T-helper 9 cell (primary cell): ENCODE measurements around the gene SPSB3.
A peak's percentile ranks its signal among the peaks of the same experiment; 100 is the strongest.

Source experiments
- DNase-seq: peaks from one replicate; pipeline ENCODE4 v3.0.0-alpha.2; 2020

Gene SPSB3

DNA sequence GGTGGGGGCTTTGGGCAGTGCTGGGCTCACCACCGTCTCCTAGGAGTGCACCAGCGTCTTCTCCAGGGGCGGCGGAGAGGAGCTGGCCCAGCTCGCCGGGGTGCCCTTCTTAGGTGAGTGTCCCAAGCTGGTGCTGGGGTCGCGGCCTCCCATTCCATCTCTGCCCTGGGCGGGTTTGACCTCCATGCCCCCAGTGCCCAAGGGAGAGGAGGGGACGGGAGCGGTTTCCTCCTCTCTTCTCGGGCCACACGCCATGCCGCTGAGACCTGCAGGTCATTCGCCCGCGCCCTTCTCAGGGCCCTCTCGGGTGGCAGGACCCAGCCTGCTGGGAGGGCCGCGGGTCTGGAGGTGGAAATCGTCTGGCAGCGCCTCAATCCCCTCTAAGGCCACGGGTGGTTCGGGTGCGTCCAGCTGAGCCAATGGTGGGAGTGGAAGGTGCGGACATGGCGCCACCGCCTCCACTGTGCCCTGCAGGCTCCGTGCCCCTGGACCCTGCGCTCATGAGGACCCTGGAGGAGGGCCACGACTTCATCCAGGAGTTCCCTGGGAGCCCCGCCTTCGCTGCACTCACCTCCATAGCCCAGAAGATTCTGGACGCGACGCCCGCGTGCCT, 5.8 kb upstream of the SPSB3 start:
- DNase-seq = no peak

DNA sequence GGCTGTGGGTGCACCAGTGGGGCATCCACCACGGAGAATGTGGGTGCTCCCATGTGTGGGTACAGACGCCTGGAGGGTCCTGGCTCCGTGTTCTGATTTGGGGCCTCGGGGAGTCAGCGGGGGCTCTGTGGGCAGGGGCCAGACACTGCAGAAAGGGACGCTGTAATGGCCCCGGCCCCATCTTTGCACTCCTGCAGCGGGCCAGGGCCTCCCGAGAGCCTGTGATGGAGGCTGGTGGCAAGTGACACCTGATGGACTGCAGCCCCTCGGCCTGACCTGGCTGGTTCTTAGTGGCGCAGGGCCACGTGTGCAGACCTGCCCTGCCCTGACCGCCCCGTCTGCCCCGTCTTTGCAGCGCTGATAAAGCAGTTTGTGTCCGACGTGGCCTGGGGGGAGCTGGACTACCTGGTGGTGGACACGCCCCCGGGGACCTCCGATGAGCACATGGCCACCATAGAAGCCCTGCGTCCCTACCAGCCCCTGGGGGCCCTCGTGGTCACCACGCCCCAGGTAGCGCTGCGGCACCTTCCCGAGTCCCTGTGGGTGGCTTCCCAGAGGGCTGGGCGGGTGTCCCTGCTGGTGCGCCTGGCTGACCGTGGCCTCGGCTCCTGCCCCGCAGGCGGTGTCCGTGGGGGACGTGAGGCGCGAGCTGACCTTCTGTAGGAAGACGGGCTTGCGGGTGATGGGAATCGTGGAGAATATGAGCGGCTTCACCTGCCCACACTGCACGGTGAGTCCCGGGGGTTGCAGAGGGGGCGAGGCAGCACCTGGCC, 5.1 kb upstream of the SPSB3 start:
- DNase-seq = no peak

DNA sequence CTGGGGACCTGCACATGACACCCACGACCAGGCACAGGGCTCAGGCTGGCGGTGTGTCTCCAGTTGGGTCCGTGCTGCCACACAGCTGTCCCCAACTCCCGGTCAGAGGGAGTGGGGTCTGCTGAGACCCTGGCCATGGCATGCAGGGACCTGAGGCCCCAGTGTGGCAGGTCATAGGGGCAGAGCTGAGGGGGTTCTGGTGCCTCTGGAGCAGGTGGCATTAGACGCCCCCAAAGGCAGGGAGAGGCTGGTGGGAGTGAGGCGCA, 4.6 kb upstream of the SPSB3 start:
- DNase-seq = no peak

DNA sequence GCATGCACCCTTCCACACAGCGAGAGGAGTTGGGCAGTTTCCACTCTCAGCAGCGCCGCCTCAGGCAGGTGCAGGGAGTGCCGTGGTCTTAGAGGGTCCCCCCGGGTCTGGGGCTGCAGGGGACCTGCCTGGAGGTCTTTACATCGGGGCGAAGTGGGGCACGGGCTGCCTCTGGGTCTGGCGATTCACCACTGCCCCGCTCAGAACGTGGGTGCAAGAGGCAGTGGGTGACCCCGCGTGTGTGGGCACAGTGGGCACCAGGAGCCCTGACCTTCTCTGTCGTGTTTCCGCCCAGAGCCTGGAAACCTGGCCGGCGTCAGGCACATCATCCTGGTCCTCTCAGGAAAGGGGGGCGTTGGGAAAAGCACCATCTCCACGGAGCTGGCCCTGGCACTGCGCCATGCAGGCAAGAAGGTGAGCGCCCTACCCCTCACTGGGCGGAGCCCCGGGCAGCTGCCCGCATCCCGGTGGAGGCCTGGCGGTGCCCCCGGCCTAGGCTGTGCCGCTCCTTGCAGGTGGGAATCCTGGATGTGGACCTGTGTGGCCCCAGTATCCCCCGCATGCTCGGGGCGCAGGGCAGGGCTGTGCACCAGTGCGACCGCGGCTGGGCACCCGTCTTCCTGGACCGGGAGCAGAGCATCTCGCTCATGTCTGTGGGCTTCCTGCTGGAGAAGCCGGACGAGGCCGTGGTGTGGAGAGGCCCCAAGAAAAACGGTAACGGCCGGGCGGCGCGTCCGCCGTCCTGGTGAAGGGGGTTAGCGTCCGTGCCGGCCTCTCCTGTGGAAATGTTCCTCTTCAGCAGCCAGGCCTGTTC, 4.1 kb upstream of the SPSB3 start:
- no peak for DNase-seq

DNA sequence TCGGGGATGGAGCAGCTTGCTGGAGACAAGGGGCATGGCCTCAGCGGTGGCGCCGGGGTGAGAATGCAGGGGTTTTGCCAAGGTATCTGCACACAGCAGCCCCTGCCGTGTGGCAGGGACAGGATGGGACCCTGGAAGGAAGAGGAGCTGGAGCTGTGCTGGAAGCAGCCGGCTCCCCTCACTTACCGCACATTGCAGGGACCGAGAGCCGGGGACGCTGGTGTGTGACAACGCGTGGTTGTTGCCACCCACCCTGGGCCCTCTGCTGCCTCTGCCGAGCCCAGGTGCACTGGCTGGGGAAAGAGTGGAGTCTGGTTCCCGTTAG, 3.4 kb upstream of the SPSB3 start:
- no peak for DNase-seq

GRCh38 chr16:1784977-1785845, 2.8 kb upstream of the SPSB3 start:
- no peak for DNase-seq

DNA sequence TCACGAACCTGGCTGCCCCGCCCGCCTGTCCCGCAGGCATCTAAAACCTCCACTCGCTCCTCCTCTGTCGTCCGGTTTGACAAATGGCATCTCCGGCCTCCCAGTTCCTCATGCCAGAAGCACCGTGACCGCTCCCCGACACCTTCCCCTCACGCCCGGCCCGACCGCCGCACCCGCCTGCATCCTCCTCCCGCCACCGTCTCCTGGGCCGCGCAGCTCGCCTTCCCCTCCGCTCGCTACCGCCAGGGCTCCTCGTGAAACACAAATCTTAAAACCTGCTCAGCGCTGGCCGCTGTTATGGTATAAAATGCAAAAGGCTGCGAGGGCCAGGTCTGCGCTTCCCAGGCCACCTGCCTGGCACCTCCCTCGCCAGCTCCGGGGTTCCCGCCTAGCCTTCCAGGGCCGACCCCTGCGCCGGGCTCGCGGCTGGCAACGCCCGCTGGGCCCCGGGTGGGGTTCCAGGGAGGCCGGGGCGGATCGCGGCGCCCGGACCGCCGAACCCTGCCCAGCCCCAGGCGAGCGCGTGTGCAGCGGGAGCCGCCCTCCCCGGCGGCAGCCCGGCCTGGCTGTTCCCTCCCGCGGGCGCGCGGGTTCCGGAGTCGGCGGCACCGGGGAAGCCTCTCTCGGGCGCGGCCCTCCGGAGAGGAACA, 488 bp downstream of the SPSB3 start:
- peak; percentile 23 for DNase-seq

- no peak for DNase-seq
Measured at GRCh38 chr16:1781254-1781653, 1.1 kb downstream of the SPSB3 start.

GRCh38 chr16:1780677-1781072, 1.7 kb downstream of the SPSB3 start:
- no peak for DNase-seq

- DNase-seq = no peak
Measured at GRCh38 chr16:1779741-1780676, 2.4 kb downstream of the SPSB3 start.

- no peak for DNase-seq
Measured at GRCh38 chr16:1779234-1779701, 3.1 kb downstream of the SPSB3 start.

- DNase-seq = no peak
Measured at GRCh38 chr16:1778200-1779179, 3.9 kb downstream of the SPSB3 start.

GRCh38 chr16:1777375-1778199, 4.8 kb downstream of the SPSB3 start:
- DNase-seq = no peak

- DNase-seq = no peak
Measured at GRCh38 chr16:1776991-1777374, 5.4 kb downstream of the SPSB3 start.

DNA sequence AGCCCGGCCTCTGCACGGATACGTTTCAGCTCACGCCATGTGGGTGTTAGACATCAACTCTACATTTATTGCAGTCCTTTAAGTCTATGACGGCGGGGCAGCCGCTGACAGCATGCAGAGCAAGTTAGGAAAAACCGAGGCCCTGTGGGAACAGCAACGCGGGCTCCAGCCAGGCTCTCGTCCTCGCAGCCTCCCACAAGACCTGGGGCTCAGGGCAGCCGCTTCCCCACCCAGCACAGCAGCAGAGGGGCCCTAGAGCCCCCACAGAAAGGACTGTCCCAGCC, 5.8 kb downstream of the SPSB3 start:
- no peak for DNase-seq

DNA sequence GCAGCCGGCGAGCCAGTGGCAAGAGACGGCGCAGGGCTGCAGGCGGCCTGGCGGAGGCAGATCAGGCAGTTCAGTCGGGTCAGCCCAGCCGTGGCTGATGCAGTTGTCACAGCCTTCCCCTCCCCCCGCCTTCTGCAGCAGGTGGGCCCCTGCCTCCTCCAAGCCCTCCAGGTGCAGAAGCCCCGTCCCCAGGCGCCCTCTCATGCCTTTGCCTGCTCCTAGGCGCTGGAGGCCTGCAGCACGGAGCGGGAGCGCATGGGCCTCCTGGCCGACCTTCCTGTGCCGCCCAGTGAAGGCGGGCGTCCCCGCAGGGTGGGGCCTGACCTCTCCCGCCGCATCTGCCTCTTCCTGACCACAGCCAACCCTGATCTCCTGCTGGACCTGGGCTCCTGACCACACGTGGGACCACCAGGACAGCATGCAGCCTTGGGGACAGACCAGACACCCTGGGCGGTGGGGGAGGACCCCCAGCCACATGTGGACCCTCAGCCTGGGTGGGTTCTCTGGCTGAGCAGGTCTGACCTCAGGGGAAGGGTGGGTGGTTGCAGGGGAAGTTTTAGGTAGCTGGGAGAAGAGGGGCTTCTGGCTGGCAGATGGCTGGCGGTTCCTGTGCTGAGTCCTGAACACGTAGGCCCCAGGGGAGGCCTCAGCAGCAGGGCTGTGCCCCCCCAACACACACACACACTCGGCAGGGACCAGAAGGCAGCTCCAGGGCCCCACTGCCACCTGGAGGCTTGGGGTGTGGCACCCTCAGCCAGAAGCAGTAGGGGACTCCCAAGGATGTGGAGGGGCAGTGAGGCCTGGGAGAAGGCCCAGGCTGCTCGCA, 6.3 kb downstream of the SPSB3 start:
- no peak for DNase-seq

DNA sequence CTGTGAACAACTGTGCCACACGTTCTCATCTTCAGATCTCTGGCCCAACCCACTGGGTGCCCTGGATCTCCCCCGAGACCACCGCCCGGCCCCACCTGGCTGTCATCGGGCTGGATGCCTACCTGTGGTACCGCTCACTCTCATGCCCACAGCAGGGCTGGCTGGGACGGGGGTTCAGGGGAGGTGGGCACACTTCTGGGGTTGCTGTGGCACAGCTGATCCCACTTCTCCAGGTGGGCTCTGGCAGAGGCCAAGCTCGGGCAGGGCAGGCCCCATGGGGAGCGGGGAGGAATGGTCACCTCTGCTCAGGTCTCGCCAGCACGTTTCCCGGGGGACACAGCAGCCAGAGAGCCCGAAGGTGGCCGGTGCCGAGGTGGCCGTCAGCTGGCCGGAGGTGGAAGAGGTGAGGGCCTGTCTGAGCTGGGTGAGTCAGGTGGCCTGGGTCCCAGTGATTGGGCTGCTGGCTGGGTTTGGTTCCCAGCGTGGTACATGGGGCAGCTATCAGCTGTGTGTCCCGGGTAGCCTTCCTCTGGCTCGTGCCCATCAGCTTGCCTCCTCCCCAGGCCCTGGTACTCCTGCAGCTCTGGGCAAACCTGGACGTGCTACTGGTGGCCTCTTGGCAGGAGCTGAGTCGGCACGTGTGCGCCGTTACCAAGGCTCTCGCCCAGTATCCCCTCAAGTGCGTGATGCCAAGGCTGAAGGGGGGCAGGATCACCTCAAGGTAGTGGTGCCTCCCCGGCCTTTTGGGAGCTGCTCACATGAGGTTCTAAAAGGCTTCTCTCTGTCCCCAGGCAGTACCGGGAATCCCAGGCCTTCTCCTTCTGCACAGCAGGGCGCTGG, 7.1 kb downstream of the SPSB3 start:
- DNase-seq = no peak

- DNase-seq = no peak
Measured at GRCh38 chr16:1774448-1774780, 8.0 kb downstream of the SPSB3 start.
